ENCODE results near the gene SYNM.

DNA sequence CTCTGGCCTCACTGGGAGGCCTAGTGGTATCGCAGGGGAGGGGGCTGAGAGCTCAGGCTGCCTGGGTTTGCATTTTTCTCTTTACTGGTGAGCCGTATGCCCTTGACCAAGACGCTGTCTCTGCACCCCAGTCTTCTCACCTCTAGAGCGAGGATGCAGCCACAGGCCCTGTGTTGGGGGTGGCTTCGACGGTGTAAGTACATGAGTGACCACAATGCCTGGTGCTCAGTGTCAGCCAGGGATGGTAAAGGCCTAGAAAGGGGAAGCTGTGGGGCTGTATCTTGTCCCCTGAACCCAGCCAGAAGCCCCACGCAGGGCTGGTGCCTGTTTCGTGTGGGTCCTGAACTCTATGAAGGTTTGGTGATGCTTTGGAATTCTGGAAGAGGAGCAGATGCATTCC is 19.8 kb downstream of the SYNM start:
- TF ChIP-seq, protein P1, sequence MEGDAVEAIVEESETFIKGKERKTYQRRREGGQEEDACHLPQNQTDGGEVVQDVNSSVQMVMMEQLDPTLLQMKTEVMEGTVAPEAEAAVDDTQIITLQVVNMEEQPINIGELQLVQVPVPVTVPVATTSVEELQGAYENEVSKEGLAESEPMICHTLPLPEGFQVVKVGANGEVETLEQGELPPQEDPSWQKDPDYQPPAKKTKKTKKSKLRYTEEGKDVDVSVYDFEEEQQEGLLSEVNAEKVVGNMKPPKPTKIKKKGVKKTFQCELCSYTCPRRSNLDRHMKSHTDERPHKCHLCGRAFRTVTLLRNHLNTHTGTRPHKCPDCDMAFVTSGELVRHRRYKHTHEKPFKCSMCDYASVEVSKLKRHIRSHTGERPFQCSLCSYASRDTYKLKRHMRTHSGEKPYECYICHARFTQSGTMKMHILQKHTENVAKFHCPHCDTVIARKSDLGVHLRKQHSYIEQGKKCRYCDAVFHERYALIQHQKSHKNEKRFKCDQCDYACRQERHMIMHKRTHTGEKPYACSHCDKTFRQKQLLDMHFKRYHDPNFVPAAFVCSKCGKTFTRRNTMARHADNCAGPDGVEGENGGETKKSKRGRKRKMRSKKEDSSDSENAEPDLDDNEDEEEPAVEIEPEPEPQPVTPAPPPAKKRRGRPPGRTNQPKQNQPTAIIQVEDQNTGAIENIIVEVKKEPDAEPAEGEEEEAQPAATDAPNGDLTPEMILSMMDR (IDR thresholded peaks at IDR 0.05) = no peak
- no peak for TF ChIP-seq POLR2AphosphoS5 (IDR thresholded peaks at IDR 0.05)
